Activated T-cell treated with anti-CD3 and anti-CD28 coated beads, Interleukin-2, amount 50 U/mL, for 72 hours (primary cell): ENCODE results near the gene RIPK3. TPM values are rescaled to one million over a fixed set of nuclear protein-coding genes. Genes with fewer than 3 reads are reported as not detected.
"Not testable (repeated sequence)": the region's sequence is repeated elsewhere in the genome, so short reads cannot be mapped to it uniquely, and the experiment has no call there.

ENCODE experiments used
- ATAC-seq, 2 donors: fragments of 150-1000 bp; cut with Tn5 transposase; replicated peaks in 1 of 2; 2 replicates each; pipeline ENCODE4 v1.10.0; 2021; ENCODE audit warnings: moderate library complexity in 2 of 2, mild to moderate bottlenecking in 1 of 2
- DNase-seq, 2 donors: peaks; one replicate each; pipeline ENCODE4 v3.0.0; 2021 to 2022; ENCODE audit warnings: mixed read lengths in 1 of 2
- H3K27ac Mint-ChIP-seq: one replicate; pipeline ENCODE4 v1.8.0; 2022; ENCODE audit warnings: mild to moderate bottlenecking, moderate library complexity, mixed read lengths
- H3K27me3 Mint-ChIP-seq: one replicate; pipeline ENCODE4 v1.8.0; 2022; ENCODE audit warnings: low read depth, mixed read lengths
- H3K36me3 Mint-ChIP-seq, 2 donors: one replicate each; pipeline ENCODE4 v1.8.0; 2022; ENCODE audit warnings: mixed read lengths in 2 of 2, mild to moderate bottlenecking in 1 of 2; ENCODE audit not compliant: insufficient read depth in 2 of 2
- H3K4me1 Mint-ChIP-seq: one replicate; pipeline ENCODE4 v1.8.0; 2022; ENCODE audit warnings: low read depth, mixed read lengths
- H3K4me3 Mint-ChIP-seq, 2 donors: one replicate each; pipeline ENCODE4 v1.8.0; 2022; ENCODE audit warnings: mild to moderate bottlenecking in 2 of 2, mixed read lengths in 2 of 2, moderate library complexity in 2 of 2
- H3K9me3 Mint-ChIP-seq, 2 donors: one replicate each; pipeline ENCODE4 v1.8.0; 2022; ENCODE audit warnings: mixed read lengths in 2 of 2
- total RNA-seq, 2 donors: library from RNA; stranded (reverse); gene quantifications; one replicate each; pipeline ENCODE4 v1.2.3, GENCODE V29; 2022

RIPK3 gene
- 10 to 100 TPM; 11.0 to 18.6 TPM for total RNA-seq

- peaks cover 26% of the 10 kb centered on the region for H3K27me3 Mint-ChIP-seq
- ATAC-seq (peak; percentile 95 to 96), DNase-seq (peak; percentile 77 to 80)
- H3K4me3 Mint-ChIP-seq, result peak within 1 kb of the TSS; percentile 90 to 91
- peaks cover 0 to 2% of the 10 kb centered on the region in 2 donors for H3K36me3 Mint-ChIP-seq
- no peaks in the 10 kb centered on the region for H3K9me3 Mint-ChIP-seq
- peaks cover 32% of the 10 kb centered on the region for H3K4me1 Mint-ChIP-seq
- H3K27ac Mint-ChIP-seq, result peak within 1 kb of the TSS; percentile 69
Observed at GRCh38 chr14:24339284-24340151, at the start of gene RIPK3. Gene RIPK3 (minus strand): TSS chr14:24339991. CDS start chr14:24339826, 165 bp downstream.

DNA sequence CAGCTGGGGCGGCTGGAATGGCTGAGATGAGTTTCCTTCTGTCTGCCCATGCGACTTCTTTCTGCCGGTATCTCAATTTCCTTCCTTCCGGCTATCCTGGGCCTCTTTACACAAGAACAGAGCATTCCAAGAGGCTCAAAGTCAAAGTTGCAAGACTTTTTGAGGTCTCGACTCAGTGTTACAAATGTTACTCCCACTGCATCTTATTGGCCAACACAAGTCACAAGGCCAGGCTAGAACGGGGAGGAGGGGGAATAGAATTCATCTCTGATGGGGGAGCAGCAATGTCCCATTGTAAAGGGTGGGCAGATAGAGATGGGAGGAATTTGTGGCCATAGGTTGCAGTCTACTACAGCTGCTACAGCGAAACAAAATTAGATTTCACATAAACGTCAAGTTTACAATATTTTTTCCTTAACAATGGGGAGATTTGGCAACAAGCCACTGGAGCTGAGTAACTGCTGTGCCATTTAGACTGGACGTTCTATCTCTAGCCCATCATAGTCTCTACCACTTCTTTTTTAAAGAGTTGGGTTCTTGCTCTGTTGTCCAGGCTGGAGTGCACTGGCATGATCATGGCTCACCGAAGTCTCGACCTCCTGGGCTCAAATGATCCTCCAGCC, 49.5 kb upstream of the RIPK3 start:
- no peak overlapping the region for H3K4me3 Mint-ChIP-seq
- no peaks in the 10 kb centered on the region for H3K9me3 Mint-ChIP-seq
- H3K27me3 Mint-ChIP-seq, result peaks cover 11% of the 10 kb centered on the region
- no peak for DNase-seq
- H3K36me3 Mint-ChIP-seq, result no peaks in the 10 kb centered on the region
- no peak for ATAC-seq
- no peaks in the 10 kb centered on the region for H3K4me1 Mint-ChIP-seq
- H3K27ac Mint-ChIP-seq, result no peak overlapping the region

DNA sequence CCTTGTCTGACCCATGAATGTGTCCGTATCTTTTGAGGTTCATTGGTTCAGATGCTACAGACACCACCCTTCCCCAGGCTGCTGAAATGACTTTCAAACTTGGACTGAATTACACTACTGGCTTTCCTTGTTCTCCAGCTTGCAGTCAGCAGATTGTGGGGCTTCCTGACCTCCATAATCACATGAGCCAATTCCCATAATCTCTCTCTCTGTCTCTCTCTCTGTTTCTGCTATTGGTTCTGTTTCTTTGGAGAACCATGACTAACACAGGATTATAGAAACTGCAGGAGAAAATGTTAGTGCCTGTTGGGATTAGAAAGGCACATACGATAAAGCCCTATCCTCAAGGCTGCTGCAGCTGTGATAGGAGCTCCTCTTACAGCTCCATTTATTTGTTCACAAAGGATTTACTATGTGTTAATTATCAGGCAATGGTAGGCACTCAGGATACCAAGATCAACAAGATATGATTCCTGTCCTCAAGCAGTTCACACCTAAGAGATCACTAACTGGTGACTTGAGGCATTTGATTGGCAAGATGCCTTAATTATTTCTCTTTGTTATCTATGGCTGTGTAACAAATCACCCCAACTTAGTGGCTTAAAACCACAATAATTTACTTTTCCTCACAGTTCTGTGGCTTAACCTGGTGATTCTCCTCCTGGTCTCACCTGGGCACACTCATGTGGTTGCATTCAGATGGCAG, 48.8 kb upstream of the RIPK3 start:
- Mint-ChIP-seq H3K27me3 (peaks cover 11% of the 10 kb centered on the region), H3K4me1 (no peaks in the 10 kb centered on the region), H3K36me3 (no peaks in the 10 kb centered on the region), H3K9me3 (no peaks in the 10 kb centered on the region), H3K4me3 (no peak overlapping the region), H3K27ac (no peak overlapping the region)
- DNase-seq (no peak), ATAC-seq (no peak)

GRCh38 chr14:24387579-24387978, 47.8 kb upstream of the RIPK3 start:
- not testable (repeated sequence) for ATAC-seq, H3K4me3 Mint-ChIP-seq, DNase-seq, H3K27ac Mint-ChIP-seq, H3K9me3 Mint-ChIP-seq, H3K4me1 Mint-ChIP-seq, H3K36me3 Mint-ChIP-seq
- peaks cover 11% of the 10 kb centered on the region for H3K27me3 Mint-ChIP-seq

DNA sequence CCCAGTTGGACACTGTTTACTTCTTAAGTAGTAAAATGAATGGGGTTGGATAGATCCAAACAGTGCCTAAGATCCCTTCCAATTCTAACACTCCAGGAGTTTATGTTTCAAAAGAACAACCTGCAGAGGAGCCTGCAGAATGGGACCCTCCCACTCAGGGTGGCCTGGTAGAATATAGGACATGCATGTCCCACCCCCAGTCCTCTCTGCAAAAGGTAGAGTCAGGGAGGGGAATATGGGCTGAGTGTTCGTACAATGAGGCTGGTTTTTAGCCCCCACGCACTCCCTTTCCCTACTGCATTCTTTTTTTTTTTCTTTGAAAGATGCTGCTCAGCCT, 47.2 kb upstream of the RIPK3 start:
- Mint-ChIP-seq H3K36me3 (no peaks in the 10 kb centered on the region), H3K4me1 (no peaks in the 10 kb centered on the region), H3K4me3 (no peak overlapping the region), H3K27ac (no peak overlapping the region), H3K27me3 (peaks cover 11% of the 10 kb centered on the region), H3K9me3 (no peaks in the 10 kb centered on the region)
- DNase-seq (no peak), ATAC-seq (no peak)

- DNase-seq, result no peak
- no peak overlapping the region for H3K4me3 Mint-ChIP-seq
- H3K36me3 Mint-ChIP-seq, result no peaks in the 10 kb centered on the region
- H3K4me1 Mint-ChIP-seq, result peaks cover 8% of the 10 kb centered on the region
- ATAC-seq, result no peak
- no peaks in the 10 kb centered on the region for H3K27me3 Mint-ChIP-seq
- no peak overlapping the region for H3K27ac Mint-ChIP-seq
- no peaks in the 10 kb centered on the region for H3K9me3 Mint-ChIP-seq
Observed at GRCh38 chr14:24385524-24385923, 45.7 kb upstream of the RIPK3 start.

DNA sequence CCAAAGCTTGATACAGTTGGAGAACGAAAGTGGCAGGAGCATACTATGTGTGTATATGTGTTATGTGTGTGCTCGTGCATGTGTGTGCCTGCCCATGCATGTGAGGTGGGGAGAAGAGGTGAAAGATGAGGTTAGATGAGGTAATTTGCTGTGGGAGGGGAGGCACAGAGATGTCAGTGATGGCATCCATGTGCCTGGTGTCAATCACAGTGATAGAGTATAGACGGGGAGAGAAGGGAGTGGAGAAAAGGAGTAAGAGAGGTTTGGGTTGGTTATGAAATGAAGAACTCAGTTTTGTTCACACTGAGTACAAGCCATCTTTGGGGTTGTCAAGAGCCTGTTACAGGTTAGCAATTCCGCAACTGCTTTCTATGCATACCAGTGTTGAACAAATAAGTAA, 44.4 kb upstream of the RIPK3 start:
- no peak overlapping the region for H3K27ac Mint-ChIP-seq
- ATAC-seq (no peak), DNase-seq (no peak)
- peaks cover 8% of the 10 kb centered on the region for H3K4me1 Mint-ChIP-seq
- no peaks in the 10 kb centered on the region for H3K27me3 Mint-ChIP-seq
- H3K4me3 Mint-ChIP-seq, result no peak overlapping the region
- H3K36me3 Mint-ChIP-seq, result no peaks in the 10 kb centered on the region
- H3K9me3 Mint-ChIP-seq, result no peaks in the 10 kb centered on the region

GRCh38 chr14:24382064-24382371, 42.2 kb upstream of the RIPK3 start:
- Mint-ChIP-seq H3K9me3 (no peaks in the 10 kb centered on the region), H3K36me3 (no peaks in the 10 kb centered on the region), H3K4me3 (no peak overlapping the region), H3K27me3 (no peaks in the 10 kb centered on the region), H3K27ac (no peak overlapping the region), H3K4me1 (peaks cover 8% of the 10 kb centered on the region)
- DNase-seq, result no peak
- no peak for ATAC-seq

DNA sequence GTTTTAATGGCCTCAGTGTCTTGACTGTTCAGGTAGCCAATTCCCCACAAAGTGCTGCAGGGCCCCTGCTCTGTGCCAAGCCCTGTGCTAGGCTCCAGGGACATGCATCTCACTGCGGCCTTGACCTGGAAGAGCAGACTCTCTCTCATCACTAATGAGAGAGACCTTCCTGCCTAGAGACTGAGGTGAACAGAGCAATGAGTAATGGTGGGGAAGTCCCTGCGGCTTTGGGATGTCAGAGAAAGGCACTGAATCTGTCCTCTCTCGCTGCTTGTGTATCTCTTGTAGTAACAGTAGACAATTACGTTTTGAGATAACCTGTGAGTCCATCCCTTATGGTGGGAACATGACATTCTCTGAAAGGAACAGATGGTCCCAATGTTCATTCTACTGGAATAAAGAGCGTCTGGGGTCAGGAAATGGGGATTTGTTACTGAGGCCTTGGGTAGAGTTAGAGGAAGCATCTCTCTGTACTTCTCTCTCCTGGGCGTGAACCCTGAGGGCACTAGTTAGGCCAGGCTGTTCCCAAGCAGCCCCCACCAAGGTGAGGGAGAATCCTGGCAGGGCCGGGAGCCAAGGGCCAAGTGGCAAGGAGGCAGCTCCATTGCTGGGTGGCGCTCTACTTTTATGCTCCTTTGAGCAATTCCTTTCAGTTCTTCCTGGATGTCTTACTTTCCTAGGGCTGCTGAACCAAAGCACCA, 41.7 kb upstream of the RIPK3 start:
- no peak for DNase-seq
- Mint-ChIP-seq H3K4me3 (no peak overlapping the region), H3K9me3 (no peaks in the 10 kb centered on the region), H3K36me3 (no peaks in the 10 kb centered on the region), H3K27ac (no peak overlapping the region), H3K4me1 (peaks cover 8% of the 10 kb centered on the region), H3K27me3 (no peaks in the 10 kb centered on the region)
- ATAC-seq, result peak in 1 of 2 donors; percentile 49

- H3K4me1 Mint-ChIP-seq, result peaks cover 8% of the 10 kb centered on the region
- no peak overlapping the region for H3K4me3 Mint-ChIP-seq
- H3K27ac Mint-ChIP-seq, result no peak overlapping the region
Observed at GRCh38 chr14:24379907-24380730, 40.3 kb upstream of the RIPK3 start.

DNA sequence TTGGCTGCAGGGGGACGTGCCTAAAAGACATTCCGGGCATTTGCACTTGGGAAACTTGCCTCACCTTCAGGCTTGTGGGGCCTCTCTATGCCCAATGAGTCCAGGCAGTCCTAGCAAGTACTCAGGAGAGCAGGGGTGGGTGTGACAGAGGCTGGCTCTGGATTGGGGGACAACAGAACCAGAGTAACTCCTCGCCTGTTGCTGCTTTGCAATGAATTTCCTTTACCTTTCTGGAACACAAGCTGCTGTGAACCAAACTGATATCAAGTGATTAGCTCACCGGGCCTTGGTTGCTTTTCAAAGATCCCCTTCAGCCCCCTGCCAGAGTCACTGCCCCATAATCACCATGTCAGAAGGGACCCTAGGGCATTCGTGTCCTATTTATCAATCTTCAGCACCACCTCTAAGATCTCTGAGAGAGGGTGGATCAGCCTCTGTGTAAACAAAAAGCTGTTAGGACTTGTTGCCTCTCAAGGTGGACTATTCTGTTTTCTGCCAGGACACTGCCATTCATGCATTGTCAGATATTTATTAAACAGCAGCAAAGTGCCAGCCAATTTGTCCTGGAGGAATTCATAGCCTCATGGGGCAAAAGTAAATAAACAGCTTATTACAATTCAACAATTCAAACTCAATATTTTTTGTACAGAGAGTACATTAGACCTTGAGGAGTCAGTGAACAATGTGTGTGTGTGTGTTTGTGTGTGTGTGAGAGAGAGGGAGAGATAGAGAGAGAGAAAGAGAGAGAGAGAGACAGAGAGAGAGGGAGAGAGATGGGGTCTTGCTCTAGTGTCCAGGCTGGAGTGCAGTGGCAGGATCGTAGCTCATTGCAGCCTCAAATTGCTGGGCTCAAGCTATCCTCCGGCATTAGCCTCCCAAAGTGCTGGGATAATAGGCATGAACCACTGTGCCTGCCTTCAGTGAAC, 39.5 kb upstream of the RIPK3 start:
- ATAC-seq (no peak), DNase-seq (no peak)
- H3K4me1 Mint-ChIP-seq, result peaks cover 8% of the 10 kb centered on the region
- H3K4me3 Mint-ChIP-seq, result no peak overlapping the region
- H3K9me3 Mint-ChIP-seq, result no peaks in the 10 kb centered on the region
- H3K27me3 Mint-ChIP-seq, result no peaks in the 10 kb centered on the region
- no peaks in the 10 kb centered on the region for H3K36me3 Mint-ChIP-seq
- H3K27ac Mint-ChIP-seq, result no peak overlapping the region

More at GRCh38 chr14:24379907-24380730, 40.3 kb upstream of the RIPK3 start:
- Mint-ChIP-seq H3K36me3 (no peaks in the 10 kb centered on the region), H3K9me3 (no peaks in the 10 kb centered on the region), H3K27me3 (no peaks in the 10 kb centered on the region)
- no peak for DNase-seq
- ATAC-seq, result no peak

DNA sequence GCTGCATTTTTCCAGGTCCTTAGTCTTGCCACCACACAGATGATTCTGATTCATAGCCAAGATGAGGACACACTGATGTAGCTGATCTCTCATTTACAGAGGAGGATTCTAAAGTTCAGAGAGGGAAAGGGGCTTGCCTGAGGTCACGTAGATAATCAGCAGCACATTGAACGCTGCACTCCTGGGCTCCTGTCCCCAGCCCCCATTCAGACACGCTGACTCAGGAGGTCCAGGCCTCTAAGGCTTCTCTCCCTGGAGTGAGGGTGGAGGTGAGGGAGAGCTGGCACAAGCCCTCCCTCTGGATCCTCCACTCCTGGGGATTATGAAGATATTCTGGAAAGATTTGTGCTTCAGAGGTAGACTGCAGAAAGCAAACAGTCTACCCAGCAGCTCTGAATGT, 38.5 kb upstream of the RIPK3 start:
- H3K9me3 Mint-ChIP-seq, result no peaks in the 10 kb centered on the region
- peaks cover 8% of the 10 kb centered on the region for H3K4me1 Mint-ChIP-seq
- H3K4me3 Mint-ChIP-seq, result no peak overlapping the region
- DNase-seq (no peak), ATAC-seq (no peak)
- no peak overlapping the region for H3K27ac Mint-ChIP-seq
- H3K36me3 Mint-ChIP-seq, result no peaks in the 10 kb centered on the region
- H3K27me3 Mint-ChIP-seq, result no peaks in the 10 kb centered on the region
